ENCODE measurements around the gene BIN1. TPM values are rescaled to one million over a fixed set of nuclear protein-coding genes. Genes with fewer than 3 reads are reported as not detected.

BIN1 gene, protein sequence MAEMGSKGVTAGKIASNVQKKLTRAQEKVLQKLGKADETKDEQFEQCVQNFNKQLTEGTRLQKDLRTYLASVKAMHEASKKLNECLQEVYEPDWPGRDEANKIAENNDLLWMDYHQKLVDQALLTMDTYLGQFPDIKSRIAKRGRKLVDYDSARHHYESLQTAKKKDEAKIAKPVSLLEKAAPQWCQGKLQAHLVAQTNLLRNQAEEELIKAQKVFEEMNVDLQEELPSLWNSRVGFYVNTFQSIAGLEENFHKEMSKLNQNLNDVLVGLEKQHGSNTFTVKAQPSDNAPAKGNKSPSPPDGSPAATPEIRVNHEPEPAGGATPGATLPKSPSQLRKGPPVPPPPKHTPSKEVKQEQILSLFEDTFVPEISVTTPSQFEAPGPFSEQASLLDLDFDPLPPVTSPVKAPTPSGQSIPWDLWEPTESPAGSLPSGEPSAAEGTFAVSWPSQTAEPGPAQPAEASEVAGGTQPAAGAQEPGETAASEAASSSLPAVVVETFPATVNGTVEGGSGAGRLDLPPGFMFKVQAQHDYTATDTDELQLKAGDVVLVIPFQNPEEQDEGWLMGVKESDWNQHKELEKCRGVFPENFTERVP
- 15.7 TPM for total RNA-seq
- long read RNA-seq, transcript BIN1-211 (14 exons, 2,143 nt) = major isoform, 28 of 82 reads
- long read RNA-seq, transcript BIN1-206 (15 exons, 2,209 nt) = minor isoform, 6 of 82 reads
- long read RNA-seq, transcript BIN1-204 (13 exons, 2,074 nt) = minor isoform, 13 of 82 reads
- long read RNA-seq, transcript BIN1-209 (15 exons, 2,293 nt) = minor isoform, 15 of 82 reads
- long read RNA-seq, partial matches to known transcripts = 11 of 82 reads
- long read RNA-seq, other reads (novel, unspliced or antisense) = 6 of 82 reads

DNA sequence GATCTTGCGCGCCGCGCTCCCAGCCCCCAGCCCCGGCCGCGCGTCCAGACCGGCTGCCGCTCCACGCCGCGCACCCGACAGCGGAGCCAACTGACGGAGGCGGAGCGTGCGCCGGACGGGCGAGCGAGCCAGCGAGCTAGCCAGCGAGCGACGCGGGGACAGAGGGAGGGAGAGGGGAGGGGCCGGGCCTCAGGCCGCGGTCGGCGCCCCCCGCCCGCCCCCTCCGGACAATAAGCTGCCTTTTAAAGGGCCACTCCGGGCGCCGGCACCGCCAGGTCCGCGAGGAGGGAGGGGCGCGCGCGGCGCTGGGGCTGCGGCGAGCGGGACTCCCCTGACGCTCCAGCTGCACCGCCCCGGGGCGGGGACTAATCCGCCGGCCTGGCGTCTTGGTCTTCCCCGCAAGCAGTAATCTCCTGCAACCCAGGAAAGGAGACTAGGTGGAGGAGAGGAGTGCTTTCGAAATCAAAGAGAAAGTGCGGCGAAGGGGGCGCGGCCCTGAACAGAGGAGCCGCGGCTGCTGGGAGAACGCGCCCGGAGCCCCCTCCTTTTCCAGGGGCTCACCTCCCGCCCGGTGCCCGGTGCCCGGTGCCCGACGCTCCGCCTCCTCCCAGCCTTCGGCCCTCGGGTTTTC is at the start of gene BIN1:
Gene BIN1 (minus strand): TSS at position 164 of the 631 bp plus-strand sequence. CDS start 211 bp downstream, outside the sequence.
- intact Hi-C loops (cut with DNase I) = no loop called here
- DNase-seq (peak; percentile 93), ATAC-seq (ENCODE audit: poor library complexity) (peak; percentile 93)

DNA sequence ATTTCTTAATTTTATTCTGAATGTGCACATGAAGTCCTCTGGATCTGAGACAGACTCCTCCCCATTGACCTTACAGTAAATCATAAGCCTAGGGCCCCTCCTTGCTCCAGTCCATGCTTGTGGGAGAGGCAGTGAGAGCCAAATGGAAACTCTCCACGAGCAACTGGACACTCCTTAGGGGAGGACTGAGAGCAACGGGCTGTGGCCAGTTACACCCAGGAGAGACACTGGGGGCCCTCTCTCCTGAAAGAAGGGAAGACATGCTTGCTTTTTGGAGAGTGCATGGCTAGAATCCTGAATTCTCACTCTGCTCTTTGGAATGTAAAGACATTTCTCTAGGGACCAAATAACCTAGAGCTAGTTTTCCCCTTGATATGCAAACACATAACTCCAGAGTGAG is 49.0 kb upstream of the BIN1 start:
- DNase-seq (peak; percentile 63), ATAC-seq (ENCODE audit: poor library complexity) (peak; percentile 92)
- intact Hi-C loops (cut with DNase I) = no loop called here

DNA sequence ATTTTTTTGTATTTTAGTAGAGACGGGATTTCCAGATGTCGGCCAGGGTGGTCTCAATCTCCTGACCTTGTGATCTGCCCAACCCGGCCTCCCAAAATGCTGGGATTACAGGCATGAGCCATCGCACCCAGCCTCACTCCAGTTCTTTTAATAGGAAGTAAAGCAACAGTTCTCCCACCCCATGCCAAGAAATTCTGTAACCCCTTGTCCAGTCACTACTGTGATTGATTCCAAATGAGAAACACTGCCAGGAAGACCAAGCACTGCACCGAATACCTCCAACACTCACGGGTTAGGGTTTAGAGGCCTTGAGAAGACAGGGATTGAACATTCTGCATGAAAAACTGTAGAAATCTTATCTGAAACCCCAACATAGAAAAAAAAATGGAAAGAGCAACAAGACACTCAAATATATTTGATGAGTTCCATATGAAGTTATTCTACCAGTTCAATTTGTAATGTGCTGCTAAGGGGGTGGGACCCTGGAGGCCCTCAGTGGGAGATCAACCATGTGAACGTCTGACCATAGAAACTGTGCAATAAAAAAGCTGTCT is 48.2 kb upstream of the BIN1 start:
- ATAC-seq (ENCODE audit: poor library complexity) (peak; percentile 76), DNase-seq (no peak)
- intact Hi-C loops (cut with DNase I) = no loop called here

DNA sequence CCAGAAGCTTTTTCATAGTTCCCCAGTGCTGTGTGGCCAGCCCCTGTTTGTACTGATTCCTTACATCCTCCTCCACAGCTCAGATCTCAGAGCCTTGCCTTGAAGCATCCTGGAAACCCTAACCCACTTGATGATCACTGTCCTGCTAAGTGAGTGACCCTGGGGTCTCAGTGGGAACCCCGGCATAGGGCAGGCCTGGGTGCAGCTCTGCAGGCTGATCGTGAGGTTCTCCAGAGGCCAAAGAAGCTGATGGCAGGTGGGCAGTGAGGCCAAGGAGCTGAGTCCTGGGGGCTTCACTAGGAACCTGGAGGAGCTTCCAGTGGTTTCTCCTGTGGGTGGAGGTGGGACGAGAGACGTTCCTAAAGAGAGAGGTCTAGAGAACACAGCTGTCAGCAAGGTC is 47.4 kb upstream of the BIN1 start:
- intact Hi-C loops (cut with DNase I) = no loop called here
- ATAC-seq (ENCODE audit: poor library complexity) = no peak

DNA sequence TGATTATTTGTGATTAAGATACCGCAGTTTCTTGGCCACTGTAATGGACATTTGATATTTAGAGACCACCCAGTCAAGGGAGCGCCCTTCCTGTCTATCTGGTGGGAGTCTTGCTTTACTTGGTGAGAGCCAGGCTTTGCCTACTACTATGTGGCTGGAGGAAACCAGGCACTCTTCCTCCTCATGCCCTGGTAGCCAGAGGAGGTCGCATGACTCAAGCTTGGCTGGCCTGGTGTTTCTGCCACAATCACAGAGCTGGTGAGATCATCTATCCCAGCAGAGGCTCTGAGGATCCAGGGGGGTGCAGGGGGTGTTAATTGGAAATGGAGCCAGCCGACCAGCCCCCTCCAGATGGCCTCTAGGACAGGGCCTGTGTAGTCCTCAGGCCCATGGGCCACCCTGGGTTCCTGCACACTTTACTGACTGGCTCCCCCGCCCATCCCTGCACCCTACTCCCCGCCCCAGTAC is 46.8 kb upstream of the BIN1 start:
- ATAC-seq (ENCODE audit: poor library complexity) = no peak

More for the DNA sequence above, 47.4 kb upstream of the BIN1 start:
- no peak for DNase-seq

DNA sequence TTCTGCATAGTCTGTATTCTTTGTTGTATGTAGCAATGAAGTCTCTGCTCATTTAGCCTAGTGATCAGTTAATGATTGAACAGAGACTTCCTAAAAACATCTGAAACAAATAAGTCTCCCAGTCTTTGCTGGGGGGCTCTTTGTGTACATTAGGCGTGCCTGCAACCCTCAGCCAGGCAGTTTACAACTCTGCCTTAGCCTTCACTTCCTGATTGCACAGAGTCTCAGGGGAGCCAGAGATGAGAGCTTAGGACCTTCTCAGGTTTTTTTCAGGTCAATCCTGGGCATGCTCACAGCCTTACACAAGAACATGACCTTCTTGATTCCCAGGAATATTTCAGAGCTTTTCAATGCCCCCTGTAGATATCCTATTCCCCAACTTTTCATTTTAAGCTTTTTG is 44.0 kb upstream of the BIN1 start:
- intact Hi-C loops (cut with DNase I) = no loop called here
- ATAC-seq (ENCODE audit: poor library complexity) (no peak), DNase-seq (no peak)

More for the DNA sequence above, 46.8 kb upstream of the BIN1 start:
- intact Hi-C loops (cut with DNase I) = no loop called here
- DNase-seq = no peak

DNA sequence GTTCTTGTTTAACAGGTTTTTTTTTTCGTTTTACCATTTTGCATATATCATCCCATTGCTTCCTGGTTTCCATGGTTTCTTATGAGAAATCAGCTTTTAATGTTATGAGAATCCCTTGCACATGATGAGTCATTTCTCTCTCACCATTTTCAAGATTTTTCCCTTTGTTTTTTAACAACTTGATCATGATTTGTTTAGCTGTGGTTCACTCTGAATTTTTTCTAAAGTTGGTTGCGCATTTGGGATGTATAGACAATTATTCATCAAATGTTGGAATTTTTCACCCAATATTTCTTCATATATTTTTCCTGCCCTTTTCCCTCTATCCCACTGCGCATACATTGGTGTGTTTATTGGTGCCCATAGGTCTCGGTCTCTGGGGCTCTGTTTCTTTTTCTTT is 42.4 kb upstream of the BIN1 start:
- no peak for DNase-seq
- intact Hi-C loops (cut with DNase I) = no loop called here
- no peak for ATAC-seq (ENCODE audit: poor library complexity)

DNA sequence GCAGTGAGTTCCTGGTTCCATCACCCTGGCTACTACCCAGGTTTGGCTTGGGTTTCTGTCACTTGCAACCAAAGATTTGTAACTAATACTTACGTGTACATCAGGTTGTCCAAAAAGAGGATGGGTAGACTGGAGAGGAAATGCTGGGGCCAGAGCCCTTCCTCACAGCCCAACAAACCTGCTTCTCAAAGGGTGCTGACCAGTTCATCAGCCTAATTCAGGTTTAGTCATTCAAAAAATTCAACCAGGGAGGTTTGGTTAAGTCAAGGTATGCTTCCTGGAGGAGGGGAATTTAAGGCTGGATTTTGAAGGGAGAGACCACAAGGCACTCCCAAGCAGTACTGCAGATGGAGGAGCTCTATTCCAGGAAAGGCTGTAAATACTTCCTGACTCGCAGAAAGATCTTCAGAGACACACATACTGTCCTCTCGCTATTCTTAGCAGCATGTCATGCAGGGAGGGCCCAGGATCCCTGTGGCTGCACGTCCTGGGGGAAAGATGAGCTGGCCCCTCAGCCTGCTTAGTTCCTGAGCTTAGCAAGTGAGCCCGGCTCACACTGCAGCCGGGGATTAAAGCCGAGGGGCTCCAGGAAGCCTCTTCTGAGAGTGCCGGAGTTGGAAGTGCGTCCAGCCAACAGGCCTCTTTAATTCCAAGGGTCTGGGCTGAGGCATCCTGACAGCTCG is 40.0 kb upstream of the BIN1 start:
- DNase-seq (no peak), ATAC-seq (ENCODE audit: poor library complexity) (peak; percentile 35)
- intact Hi-C loops (cut with DNase I) = no loop called here

DNA sequence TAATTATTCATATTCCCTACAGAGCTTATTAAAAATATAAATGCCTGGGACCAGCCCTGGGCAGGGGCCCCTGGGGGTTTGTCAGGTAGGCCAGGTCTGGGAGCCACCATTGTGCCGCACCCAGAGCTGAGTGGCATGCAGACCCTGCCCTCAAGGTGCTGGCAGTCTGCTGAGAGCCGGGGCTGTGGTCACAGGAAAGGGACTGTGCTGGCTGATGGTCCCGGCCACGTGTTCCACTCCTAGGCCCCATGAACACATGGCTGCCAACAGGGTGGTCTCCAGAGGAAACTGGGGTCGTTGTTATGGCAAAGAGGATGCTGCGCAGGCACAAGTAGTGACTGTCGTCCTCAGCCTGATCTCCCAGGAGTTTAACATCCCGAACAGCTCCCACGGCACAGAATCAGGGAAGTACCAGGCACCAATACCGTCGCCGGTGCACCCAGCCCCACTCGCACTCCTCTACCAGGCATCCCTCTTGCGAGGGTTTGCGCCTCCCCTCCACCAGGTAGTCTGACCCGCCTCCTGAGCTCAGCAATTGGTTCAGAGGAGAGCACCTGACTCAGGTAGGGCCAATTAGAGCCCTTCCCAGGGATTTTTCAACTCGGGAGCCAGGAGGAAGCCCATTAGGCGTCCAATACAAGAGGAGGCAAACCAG is 39.2 kb upstream of the BIN1 start:
- intact Hi-C loops (cut with DNase I) = no loop called here
- ATAC-seq (ENCODE audit: poor library complexity) (no peak), DNase-seq (no peak)

DNA sequence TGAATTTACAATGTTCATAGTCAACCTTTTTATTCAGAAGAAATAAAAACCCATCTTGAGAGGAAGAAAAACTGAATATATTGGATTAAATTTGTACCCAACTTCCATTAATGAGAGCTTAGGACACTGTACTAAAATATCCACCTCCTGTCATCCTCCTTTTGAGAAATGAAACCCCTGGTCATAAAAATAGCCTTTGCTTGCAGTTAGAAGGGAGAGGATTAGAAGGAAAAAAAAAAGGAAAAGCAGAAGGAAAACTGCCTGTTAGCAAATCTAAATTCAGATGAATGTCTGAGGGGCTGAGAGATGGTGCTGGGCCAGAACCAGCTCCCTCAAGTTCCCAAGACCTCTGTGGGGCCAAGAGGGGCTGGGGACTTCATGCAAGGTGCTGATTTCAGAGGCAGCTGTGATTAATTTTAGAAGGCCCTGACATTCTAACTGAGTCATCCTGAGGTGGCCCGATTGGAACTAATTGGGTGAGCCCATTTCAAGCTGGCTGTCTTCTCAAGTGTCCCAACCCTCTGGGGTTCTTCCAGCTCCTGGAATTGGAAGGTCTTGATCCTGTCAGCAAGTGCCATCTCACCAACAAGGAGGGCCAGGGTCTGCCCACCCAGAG is 38.4 kb upstream of the BIN1 start:
- intact Hi-C loops (cut with DNase I) = no loop called here
- DNase-seq (no peak), ATAC-seq (ENCODE audit: poor library complexity) (no peak)

DNA sequence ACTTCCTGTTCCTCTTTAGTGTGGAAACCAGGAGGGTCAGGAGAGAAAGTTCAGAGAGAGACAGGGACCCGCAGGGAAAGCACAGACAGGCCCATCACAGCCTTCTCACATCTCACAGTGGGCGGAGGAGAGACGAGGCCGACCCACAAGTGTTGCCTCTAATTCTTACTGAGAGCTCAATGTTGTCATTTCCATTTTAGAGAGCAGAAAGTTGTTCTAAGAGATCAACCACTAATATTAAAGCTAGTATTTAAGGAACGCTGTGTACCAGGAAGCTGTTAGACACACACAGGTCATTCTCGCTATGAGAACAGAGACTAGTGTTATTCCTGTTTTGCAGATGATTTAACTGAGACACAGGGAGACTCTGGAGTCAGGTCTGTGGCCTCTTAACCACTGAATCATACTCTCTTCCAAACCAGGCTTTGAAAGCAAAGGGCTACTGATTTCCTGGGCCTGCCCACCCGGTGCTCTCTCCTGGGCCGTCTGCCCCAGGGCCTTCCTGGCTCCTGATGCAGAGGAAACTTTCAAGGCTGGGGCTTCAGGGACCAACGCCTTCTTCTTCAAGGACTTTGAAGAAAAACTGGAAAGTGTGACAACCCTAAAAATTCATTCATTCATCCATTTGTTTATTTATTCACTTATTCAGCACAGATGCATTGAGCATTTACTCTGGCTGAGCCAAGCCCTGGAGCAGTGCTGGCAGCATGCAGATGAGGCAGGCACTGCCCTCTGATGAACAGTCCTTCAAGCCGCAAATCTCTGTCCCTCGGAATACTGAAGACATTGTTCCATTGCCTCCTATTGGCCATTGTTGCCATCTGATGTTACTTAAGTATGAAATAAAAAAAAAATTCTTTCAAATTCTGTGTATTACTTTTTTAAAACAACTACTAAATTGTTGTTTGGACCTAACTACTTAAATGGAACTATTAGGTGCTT is 37.2 kb upstream of the BIN1 start:
- no peak for DNase-seq
- intact Hi-C loops (cut with DNase I) = no loop called here

DNA sequence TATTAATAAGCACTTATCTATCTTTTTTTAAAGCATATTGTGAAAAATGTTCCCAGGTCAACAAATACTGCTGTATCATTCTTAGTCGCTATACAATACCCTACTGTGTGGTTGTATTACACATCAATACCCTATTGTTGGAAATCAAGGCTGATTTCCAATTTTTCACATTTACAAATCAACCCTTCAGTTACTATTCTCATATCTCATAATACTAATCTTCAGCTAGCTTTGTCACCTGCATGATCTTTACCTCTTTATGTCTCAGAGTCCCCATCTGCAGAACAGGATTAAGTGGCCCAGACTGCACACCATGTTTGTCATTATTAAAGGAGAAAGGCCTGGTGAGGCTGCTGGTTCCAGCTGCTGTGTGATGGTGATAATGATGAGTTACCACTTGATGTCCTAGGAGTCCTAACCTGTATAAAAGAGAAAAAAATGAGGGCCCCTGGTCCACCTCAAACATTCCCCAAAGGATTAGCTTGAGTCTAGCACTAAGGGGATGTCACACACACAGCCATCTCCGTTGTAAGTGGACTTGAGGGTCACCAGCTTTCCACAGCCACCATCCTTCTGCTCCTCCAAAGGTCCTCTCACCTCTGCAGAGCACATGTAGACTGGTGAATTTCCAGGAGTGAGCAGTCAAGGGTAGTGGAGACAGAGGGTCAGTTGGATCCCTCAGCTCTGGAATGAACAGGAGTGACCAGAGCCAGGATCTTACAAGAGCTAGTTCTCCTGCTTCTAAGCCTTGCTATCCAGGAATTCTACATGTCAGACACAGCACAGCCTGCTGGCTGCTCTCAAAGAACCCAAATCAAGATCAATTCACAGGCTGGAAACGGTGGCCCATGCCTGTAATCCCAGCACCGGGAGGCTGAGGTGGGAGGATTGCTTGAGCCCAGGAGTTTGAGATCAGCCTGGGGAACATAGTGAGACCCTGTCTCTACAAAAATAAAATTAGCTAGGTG is 36.0 kb upstream of the BIN1 start:
- intact Hi-C loops (cut with DNase I) = no loop called here
- no peak for ATAC-seq (ENCODE audit: poor library complexity)
- DNase-seq = no peak

More for the DNA sequence above, 37.2 kb upstream of the BIN1 start:
- peak; percentile 53 for ATAC-seq (ENCODE audit: poor library complexity)

DNA sequence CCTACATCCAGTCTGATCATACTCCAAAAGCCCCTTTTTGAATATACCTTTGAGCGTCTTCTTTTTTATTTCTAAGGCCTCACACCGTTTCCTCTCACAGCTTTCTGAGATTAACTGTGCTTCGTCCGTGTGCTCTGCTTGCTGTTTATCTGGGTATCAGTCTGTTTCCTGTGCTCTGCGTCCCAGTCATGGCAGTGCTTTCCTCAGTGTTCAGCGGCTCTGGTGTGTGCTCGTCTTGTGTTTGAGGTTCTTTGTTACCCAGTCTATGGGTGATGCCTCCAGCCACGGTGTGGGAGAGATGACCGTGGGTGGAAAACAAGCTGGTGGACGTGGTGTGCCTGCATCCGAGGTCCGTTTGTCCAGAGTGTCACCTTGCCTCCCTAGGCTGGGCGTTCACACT is 33.6 kb upstream of the BIN1 start:
- no peak for ATAC-seq (ENCODE audit: poor library complexity)
- intact Hi-C loops (cut with DNase I) = no loop called here
- DNase-seq = no peak

DNA sequence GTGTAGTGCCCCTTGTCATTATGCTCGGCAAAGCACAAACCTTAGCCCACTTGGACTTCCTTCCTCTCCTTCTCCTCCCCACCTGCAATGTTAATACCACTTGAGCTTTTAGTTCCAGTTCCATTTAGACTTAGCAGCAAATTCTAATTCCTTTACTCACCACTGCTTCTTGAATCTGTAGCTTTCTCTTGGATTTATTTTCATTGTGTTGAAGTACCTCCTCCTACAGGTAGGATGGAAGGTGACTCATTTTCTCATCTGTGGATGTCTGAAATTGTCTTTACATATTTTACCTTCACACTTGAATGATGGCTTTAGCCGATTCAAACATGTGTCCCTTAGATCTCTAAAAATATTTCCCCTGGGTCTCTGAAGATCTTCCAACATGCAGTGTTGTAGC is 32.8 kb upstream of the BIN1 start:
- ATAC-seq (ENCODE audit: poor library complexity) = no peak
- no peak for DNase-seq
- intact Hi-C loops (cut with DNase I) = no loop called here

DNA sequence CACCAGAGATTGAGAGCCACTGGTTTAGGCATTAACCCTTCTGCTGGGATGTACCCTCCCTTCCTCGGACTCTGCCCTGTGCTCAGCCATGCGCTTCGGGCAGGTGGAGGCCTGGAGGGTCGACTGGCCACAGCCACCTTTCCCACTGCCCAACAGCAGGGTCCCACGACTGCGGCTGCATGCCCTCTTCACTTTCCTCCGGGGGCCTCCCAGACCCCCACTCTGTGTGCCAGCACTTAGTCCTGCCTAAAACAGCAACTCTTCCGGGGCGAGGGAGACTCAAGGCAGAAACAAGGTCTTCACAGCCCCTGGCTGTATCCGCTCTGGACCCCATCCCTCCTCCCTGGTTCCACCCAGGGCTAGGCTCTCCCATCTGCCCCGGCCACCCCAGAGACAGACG is 31.3 kb upstream of the BIN1 start:
- intact Hi-C loops (cut with DNase I) = no loop called here
- ATAC-seq (ENCODE audit: poor library complexity) (no peak), DNase-seq (no peak)

All from Right ventricle myocardium superior (tissue), 1 donor.